GM20431 (cell line): ENCODE results near the gene FGF12.
"Not testable (repeated sequence)": the region's sequence is repeated elsewhere in the genome, so short reads cannot be mapped to it uniquely, and the experiment has no call there.

Experiments
- in situ Hi-C: fragments of 300-500 bp; cut with MseI, MboI; formaldehyde crosslinking; loops from one replicate; pipeline ENCODE4 v1.15.0; 2020; ENCODE audit warnings: low sequenced_read_pairs; ENCODE audit not compliant: unreplicated experiment

Gene FGF12

DNA sequence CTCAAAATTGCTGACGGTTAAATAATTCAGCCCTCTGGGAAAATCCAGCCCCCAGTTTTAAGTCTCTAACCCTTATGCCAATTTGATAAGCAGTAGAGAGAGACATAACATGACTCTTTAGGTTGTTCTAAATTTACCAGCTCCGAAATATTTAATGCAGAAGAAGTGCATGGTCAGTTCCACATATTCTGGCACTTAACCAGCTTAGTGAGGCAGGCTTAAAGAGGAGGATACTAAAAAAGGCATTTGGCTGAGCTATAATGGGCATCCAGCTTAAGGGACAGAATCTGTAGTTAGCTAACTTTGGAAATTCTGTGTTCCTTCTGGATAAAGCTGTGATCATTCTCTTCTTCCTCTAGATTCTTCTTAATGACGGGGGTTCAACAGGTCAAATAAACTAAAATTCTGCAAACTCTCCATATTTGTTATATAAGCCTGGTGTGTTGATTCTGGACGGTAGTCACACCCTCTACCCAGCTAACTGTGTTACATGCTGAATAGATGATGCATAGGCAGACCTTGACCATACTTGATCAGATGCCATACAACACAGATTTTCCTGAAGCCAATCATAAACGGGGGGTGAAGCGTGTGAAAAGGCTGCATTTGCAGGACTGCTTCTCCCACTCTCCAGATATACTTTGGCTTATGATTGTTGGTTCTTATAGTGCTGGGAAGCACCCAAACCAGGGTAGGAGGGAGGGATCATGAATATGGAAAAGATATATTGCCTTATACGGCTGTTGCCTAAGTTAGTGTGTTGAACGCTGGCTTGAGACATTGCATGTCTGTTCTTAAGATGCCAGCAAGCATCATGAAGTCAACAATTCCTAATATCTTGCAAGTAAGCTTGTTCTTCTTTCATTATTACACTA, 118.4 kb downstream of the FGF12 start:
- in situ Hi-C loops, result no loop called here

DNA sequence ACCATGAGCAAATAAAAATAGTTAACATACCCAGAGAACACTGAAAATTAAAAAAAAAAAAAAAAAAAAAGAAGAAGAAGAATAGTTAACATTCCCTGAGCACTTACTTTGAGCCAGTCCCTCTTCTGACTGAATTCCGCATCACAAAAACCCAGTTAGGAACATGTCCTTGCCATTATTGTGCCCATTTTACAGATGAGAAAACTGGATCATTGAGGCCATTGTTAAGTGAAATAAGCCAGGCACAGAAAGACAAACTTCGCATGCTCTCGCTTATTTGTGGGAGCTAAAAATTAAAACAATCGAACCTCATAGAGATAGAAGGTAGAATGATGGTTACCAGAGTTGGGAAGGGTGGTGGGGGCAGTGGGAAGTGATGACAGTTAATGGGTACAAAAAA, 119.5 kb downstream of the FGF12 start:
- in situ Hi-C loops, result no loop called here

DNA sequence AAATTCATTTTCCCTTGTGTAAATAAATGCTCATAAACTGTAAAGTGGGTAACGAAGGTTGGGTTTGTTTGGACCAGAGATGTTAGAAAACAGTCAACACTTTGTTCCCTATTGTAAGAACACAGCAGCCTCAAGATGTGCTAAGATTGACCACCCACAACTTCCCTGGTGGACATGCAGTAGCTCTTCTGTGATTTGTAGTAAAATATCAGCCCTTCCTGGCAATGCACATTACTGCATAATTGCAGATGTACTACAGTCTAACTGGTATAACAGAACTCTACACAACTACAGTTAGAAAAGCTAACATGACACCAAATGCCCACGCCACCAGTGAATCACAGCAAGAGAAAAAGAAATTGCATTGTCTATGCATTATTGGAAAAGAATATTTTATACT, 129.4 kb downstream of the FGF12 start:
- in situ Hi-C loops, result no loop called here

DNA sequence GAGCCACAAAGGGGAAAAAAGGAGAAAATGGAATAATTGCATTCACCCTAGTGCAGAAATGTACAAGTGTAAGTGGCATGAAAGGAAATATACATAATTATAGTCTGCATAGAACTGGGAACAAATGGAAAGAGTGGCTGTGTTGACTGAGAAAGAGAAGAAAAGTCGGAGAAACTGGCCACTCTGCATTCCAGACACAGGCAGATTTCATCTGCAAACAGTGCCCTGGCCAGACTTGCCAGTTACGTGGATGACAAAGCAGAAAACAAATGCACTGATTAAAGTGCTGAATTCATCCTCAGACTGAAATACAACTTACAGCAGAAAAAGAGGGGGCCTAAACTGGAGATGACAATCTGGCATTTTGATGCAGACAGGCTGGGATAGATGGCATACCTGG, 129.8 kb downstream of the FGF12 start:
- in situ Hi-C loops, result no loop called here

DNA sequence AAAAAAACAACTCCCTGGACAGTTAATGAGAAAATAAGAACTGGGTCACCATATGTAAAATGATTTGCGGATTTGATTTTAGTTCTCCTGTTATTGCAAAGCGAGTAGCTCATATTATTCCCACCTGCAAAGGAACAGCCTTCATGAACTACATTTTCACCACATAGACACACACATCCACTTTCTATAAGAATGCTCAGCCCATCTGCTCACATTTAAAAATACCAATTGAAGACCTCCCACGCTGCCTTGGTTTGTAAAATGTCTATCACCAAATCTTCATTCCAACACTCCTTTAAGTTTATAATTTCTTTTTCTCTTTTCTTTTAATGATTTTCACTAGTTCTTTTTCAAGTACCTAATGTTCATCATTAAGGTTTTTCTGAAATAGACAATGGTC, 148.6 kb downstream of the FGF12 start:
- in situ Hi-C loops, result no loop called here

DNA sequence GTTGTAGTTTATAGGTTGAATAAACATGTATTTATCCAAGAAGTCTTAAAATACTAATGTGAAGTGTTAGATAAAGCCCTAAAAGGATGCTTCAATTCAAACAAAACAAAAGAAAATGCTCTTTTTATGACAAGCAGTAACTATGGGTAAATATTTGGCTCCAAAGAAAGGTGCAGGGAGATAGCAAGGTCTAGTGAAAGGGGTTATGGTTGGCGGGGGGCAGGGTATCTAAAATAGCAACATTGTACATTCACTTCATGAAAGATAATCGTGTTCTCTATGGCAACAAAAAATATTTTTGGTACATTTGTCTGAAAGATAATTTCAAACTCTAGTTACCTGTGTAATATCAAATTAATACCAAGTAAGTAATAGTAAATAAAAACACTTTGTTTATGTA, 149.5 kb downstream of the FGF12 start:
- in situ Hi-C loops, result no loop called here

DNA sequence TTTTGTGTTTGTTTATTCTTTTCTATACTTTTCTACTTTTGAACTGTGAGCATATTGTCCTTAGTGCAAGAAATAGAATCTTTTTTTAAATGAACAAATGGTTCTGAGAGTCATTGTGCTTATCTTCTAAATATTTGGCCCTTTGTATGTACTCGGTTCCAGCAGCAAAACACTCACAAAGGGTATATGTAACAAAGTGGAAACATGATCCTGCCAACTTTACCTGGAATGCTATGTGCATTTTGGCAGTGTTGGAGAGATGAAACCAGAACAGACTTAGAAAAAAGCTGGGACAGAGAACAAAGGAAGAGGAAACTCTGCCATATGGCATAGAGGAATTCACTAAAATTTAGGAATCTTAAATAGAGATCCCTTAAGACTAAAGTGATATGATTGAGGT, 150.1 kb downstream of the FGF12 start:
- in situ Hi-C loops, result no loop called here

DNA sequence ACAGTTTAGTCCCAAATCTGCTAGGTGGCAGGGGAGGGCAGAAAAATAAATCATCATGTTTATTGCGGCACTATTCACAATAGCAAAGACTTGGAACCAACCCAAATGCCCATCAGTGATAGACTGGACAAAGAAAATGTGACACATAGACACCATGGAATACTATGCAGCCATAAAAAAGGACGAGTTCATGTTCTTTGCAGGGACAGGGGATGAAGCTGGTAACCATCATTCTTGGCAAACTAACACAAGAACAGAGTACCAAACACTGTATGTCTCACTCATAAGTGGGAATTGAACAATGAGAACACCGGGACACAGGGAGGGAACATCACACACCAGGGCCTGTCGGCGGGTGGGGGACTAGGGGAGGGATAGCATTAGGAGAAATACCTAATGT, 150.6 kb downstream of the FGF12 start:
- in situ Hi-C loops, result not testable (repeated sequence)

DNA sequence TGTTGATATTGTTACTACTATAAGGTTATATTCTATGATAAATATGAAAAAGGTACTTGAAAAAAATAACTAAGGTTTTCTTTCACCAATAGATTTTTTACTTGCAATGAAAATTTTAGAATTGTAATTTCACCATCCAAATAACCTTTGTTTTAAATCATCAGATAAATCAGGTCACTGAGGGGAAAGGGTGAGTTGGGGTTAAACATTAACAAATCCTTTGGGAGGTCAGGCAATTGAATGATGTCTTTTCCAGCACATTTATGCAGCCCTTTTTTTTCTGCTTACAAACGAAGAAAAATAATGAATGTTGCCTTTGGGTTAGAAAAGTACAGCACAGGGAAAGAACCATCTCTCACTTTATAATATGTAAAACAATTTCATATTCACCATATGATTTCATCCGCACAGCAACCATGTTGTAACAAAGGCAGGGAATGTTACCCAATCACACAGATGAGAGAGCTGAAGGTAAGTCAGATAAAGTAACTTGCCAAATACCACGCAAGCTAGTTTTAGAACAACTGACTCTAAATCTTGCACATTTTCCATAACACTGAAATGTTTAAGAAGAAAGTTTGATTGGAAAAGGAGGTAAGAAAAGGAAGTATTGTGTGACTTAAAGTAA, 151.3 kb downstream of the FGF12 start:
- in situ Hi-C loops, result no loop called here

DNA sequence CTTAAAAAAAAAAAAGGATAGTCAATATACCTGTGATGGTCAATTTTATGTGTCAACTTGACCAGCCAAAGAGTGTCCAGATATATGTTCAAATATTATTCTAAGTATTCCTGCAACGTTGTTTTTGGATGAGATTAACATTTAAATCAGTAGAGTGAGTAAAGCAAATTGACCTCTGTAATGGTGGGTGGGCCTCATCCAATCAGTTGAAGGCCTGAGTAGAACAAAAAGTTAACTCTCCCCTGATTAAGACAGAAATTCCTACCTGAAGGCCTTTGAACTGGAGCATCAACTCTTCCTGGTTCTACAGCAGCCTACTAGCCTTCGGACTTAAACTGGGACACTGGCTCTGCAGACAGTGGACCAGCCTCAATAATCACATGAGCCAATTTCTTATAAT, 154.1 kb downstream of the FGF12 start:
- in situ Hi-C loops, result loop anchor here (25.0 kb wide), 2 partner anchors 214 to 989 kb away; partner anchors contain the start of gene ATP13A4

DNA sequence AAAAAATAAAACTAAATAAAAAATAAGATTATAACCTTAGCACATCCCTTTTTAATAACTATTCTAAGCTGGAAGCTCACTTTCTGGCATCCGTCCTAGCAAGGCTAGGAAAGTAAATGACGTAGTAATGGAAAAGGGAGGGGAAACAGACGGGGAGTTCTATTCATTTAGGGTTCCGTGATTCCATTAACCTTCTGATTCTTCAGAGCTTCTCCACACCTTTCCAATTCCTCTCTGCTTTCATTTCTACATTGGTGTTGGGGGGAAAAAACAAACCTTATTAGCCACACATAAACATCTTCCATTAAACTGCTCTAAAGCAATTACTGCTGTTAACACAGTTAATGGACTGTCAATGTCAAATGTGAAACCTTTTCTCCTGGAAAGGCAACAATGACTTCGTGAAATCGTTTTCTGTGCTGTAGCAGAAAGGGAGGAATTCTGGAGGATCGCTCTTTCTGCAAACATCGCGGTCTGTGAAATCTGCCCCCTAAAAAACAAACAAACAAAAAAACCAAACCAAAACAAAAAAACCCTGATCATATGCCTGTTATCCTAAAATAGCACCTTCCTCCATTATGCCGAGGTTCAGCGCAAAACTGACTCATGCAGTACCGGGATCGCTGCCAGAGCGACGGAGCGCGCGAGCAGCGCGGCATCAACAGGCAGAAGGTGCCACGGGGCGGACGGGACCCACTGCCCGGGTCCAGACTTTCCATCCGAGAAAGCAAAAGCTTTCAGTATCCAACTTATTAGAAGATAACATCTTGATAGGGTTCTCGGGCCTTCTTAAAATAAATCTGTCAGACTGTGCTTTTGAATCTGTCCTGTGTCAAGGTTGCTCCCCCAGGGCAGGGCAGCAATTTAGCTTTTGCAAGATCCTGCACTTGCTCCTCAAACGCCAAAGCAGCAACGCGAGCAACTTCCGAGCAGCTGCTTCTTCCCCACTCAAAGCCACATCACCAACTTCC, 156.2 kb downstream of the FGF12 start:
- in situ Hi-C loops, result loop anchor here (25.0 kb wide), 2 partner anchors 216 to 991 kb away; partner anchors contain the start of gene ATP13A4

DNA sequence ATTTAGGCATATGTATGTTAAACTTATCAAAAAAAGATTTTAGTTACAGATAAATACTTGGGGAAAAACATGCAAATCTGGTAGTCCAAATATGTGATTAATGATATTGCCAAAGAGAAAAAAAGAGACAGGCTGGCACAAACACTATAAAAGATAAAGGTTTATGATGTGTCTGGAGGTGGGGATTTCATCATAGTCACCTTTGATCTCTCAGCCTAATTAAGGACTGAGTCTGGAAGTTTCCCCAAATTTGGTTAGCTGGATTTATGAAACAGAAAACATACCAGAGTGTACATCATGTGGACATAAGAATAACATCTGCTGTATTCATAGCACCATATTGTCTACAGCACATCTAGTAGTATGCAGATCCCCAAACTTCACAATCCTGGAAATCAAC, 157.0 kb downstream of the FGF12 start:
- in situ Hi-C loops, result loop anchor here (25.0 kb wide), 2 partner anchors 217 to 992 kb away; partner anchors contain the start of gene ATP13A4

DNA sequence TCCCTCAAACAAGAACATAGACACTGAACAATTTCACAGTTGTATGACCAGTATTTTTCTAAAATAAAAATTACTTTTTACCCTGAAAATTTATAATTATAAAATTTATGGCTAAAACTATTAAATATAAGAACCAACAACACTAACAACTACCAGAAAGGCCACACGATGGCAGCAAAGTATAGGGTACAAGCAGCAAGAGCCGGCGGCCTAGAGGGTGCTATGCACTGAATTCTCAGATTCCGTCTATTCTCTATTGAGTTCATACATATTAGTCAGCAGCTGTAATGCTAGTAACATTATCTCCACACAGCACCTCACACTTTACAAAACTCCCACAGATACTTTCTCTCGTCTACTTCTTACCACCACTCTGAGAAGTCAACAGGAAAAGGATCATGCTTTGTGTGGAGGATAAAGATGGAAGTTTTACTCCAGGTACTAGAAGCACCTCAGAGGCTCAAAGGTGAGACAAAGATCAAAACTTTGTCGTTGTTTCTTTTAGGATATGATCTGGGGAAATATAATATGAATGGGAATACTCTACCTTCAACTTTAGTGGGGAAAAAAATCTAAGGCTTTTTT, 160.5 kb downstream of the FGF12 start:
- in situ Hi-C loops, result loop anchor here (25.0 kb wide), 2 partner anchors 221 to 996 kb away; partner anchors contain the start of gene ATP13A4

DNA sequence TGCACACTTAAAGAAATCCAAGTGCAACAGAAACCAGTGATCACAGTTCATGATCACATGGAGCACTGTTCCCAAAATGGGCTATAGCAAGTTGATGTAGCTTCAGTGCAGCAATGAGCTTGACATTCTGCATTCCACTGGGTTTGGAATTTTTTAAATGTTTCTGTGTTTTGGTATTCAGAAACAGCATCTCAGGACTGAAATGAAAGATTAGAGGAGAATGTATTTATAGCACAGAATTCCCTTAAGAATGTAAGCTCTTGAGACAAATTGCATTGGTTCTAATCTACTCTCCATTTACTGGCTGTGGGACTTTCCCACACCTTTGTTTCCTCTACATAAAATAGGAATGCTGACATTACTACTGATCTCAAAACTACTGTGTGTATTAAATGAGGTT, 162.7 kb downstream of the FGF12 start:
- in situ Hi-C loops, result loop anchor here (25.0 kb wide), 2 partner anchors 223 to 998 kb away; partner anchors contain the start of gene ATP13A4

DNA sequence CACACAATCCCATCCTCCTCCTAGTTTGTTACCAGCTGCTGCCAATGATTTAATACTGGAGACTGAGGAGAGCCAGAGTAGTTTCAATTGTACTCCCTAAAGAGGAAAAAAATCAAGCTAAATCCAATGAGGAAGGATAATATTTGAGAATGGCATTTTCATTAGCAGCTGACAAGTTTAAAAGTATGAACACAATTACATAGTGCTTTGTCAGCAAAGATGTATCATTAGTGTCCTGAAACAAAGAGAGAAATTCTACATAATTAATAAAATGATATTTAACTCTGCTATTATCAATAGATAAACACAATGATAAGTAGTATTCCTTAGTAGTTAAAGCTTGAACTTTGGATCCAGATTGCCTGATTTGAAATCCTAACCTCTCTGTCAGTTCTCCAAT, 163.9 kb downstream of the FGF12 start:
- in situ Hi-C loops, result loop anchor here (25.0 kb wide), 2 partner anchors 224 to 999 kb away; partner anchors contain the start of gene ATP13A4

DNA sequence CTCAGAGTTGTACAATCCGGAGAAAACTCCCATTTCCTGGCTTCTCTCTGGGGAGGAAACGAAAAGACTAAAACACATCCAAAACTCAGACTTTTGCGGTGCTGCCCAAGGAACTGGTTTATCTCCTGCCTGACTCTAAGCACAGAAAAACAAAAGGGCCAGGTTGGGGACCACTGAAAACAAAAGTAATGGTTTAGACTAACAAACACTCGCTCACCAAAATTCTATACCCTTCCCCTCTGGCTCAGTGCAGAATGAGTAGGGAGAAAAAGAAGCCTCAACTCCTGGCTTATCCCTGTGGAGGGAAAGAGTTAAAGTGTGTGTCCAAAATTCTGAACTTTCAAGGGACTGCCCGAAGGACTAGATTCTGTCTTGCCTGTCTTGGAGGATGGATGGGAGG, 173.6 kb downstream of the FGF12 start:
- in situ Hi-C loops, result loop anchor here (25.0 kb wide), 2 partner anchors 234 to 1009 kb away; partner anchors contain the start of gene ATP13A4

DNA sequence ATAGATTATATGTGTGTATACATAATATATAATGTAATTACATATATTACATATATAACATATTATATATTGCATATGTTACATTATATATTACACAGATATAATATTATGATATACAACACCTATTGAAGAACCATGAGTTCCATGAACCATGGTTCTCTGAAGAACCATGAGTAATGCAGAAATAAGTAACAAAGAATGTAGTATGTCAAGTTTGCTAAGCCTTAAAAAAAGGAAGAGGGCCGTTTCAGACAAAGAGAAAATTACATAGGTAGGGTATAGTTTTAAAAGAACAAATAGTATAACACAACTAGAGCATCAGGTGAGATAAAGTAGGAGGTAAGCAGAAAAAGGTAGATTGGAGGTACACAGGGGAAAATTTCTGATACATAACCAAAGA, 177.0 kb downstream of the FGF12 start:
- in situ Hi-C loops, result loop anchor here (25.0 kb wide), 2 partner anchors 237 to 1012 kb away; partner anchors contain the start of gene ATP13A4

DNA sequence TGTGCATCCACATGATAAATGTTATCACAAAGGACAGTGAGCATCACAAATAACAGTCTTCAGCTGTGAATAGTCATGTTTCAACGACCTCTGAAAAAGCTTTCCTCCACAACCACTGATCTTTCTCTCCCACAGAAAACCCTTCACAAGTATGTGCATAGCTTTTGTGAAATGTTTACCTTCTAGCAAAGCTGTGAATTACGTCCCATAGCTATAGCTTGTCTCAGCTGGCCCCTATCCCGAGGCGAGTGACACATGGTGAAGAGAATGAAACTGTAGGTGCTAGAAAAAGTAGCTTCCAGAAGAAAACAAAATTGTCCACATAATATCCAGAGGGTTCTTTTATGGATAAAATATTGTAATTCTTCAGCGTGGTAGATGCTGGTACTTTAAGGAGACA, 182.0 kb downstream of the FGF12 start:
- in situ Hi-C loops, result no loop called here

DNA sequence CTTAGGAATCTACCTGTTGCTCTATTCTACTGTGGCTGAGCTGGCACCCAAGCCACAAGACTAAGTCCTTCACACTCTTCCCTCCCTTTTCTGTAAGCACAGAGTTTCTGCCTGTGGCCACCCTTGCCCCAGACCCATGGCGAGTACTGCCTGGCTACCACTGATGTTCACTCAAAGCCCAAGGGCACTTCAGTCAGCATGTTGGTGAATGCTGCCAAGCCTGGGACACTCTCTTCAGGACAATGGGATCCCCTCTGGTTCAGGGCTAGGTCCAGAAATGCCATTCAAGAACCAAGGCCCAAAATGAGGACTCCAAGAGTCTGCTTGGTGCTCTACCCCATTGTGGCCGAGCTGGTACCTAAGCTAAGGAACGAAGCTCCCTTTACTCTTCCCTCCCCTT, 184.2 kb downstream of the FGF12 start:
- in situ Hi-C loops, result no loop called here

DNA sequence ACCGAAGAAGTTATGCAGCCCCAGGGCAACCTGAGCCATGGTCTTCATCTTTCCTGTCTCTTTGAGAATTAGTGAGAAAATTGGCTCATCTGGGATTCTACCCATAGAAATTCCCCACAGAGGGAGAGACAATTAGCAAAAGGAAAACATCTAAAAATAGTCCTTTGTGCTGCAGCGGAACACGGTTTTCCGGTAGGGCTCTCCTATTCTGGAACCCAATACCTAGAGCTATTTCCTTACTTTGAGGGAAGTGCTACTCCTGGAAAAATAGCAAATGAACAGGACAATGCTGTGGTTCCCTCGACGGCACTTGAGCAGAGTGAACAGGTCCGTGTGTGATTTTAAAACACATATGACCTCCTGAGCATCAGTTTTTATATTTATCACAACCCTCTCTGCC, 210.5 kb downstream of the FGF12 start:
- in situ Hi-C loops, result no loop called here
